A673 (cell line): ENCODE data around the gene ACE2.

Experiments
- CTCF ChIP-seq: fragments of 300-800, 200-600 bp; sonication (generic); conservative IDR thresholded peaks from 2 replicates; pipeline ENCODE4 v1.5.1; 2017; ENCODE audit warnings: low read depth, mild to moderate bottlenecking, antibody characterized with exemption, low read length, moderate library complexity, mixed read lengths
- EZH2 ChIP-seq: fragments of 200-600 bp; sonication (generic); IDR thresholded peaks from 2 replicates; pipeline ENCODE4 v1.6.1; 2017; ENCODE audit warnings: borderline replicate concordance, low read depth, mild to moderate bottlenecking, mixed read lengths, antibody characterized with exemption, low read length; ENCODE audit not compliant: poor library complexity, severe bottlenecking

DNA sequence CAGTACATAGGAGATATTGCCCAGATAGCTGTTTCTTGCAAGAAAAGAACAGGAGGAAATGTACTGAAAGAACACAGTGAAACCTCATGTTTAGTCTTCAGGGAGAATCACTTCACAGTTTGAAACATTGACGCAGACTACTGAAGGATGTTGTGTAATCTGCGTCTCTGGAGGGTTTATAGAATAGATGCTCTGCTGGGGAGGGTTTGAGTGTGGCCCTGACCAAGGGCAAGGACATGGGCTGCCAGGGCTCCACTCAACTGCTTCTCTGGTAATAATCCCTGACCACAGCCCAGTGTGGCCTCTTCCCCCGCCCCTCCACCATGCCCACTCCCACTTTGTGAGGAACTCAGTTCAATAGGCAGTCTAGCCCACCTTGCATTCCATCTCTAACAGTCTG is 15.8 kb upstream of the ACE2 start:
- no peak for TF ChIP-seq CTCF
- TF ChIP-seq EZH2 = no peak
